ENCODE data around the gene TMEM273.

- TF ChIP-seq CTCF (IDR thresholded peaks at IDR 0.05 in 4 of 5, conservative IDR thresholded peaks at IDR 0.05 in 1 of 5) (no peak), POLR2A (IDR thresholded peaks at IDR 0.05) (no peak)
Observed at GRCh38 chr10:49176310-49177268, 11.6 kb downstream of the TMEM273 start.
